NB4 (cell line): ENCODE data around the gene KRT85.

Experiments
- DNase-seq: peaks from one replicate; pipeline ENCODE4 v3.0.0; 2010; ENCODE audit warnings: low read depth
- H3K4me3 ChIP-seq: one replicate; pipeline ENCODE4 v1.5.1; 2011; ENCODE audit warnings: mild to moderate bottlenecking, low read depth, low read length, moderate library complexity
- CTCF ChIP-seq: IDR thresholded peaks from one replicate; pipeline ENCODE4 v1.5.1; 2012; ENCODE audit warnings: low read depth, low read length
- MAX ChIP-seq: IDR thresholded peaks from 2 replicates; pipeline ENCODE4 v1.6.1; 2011; ENCODE audit warnings: low read depth, low read length
- MYC ChIP-seq: IDR thresholded peaks from 2 replicates; pipeline ENCODE4 v1.6.1; 2011; ENCODE audit warnings: low read depth, low read length
- POLR2A ChIP-seq: IDR thresholded peaks from 2 replicates; pipeline ENCODE4 v1.6.1; 2011; ENCODE audit warnings: mild to moderate bottlenecking; ENCODE audit not compliant: insufficient read length; ENCODE audit errors: extremely low read depth

The KRT85 gene

GRCh38 chr12:52385226-52385702, 18.0 kb upstream of the KRT85 start, which contains the start of gene KRT84:
KRT84 (minus strand) TSS chr12:52385652; CDS start chr12:52385585, 67 bp downstream.
- TF ChIP-seq MAX, result no peak
- TF ChIP-seq POLR2A, result no peak
- TF ChIP-seq CTCF, result no peak
- TF ChIP-seq MYC, result no peak
- no peak for DNase-seq
- no peak within 1 kb of the TSS for H3K4me3 ChIP-seq

- H3K4me3 ChIP-seq, result no peak overlapping the region
- no peak for DNase-seq
- no peak for TF ChIP-seq MYC
- no peak for TF ChIP-seq CTCF
- TF ChIP-seq POLR2A, result no peak
- no peak for TF ChIP-seq MAX
Measured at GRCh38 chr12:52383331-52383730, 16.1 kb upstream of the KRT85 start.

GRCh38 chr12:52382854-52383253, 15.6 kb upstream of the KRT85 start:
- H3K4me3 ChIP-seq, result no peak overlapping the region
- TF ChIP-seq CTCF (no peak), MAX (no peak), POLR2A (no peak), MYC (no peak)
- no peak for DNase-seq

- no peak for DNase-seq
- no peak overlapping the region for H3K4me3 ChIP-seq
- TF ChIP-seq MAX (no peak), POLR2A (no peak), MYC (no peak), CTCF (no peak)
Measured at GRCh38 chr12:52381206-52381605, 13.9 kb upstream of the KRT85 start.

- DNase-seq, result peak; percentile 39
- peak; percentile 86 for TF ChIP-seq CTCF
- no peak for TF ChIP-seq MAX
- no peak overlapping the region for H3K4me3 ChIP-seq
Measured at GRCh38 chr12:52380271-52380694, 13.0 kb upstream of the KRT85 start.

- H3K4me3 ChIP-seq, result no peak overlapping the region
- no peak for TF ChIP-seq MAX
- TF ChIP-seq POLR2A, result no peak
- no peak for TF ChIP-seq CTCF
- no peak for TF ChIP-seq MYC
- no peak for DNase-seq
Measured at GRCh38 chr12:52379536-52379935, 12.3 kb upstream of the KRT85 start.
